Activated CD4-positive, alpha-beta T cell treated with anti-CD3 and anti-CD28 coated beads, Interleukin-2, amount 10 ng/mL, durations not matched to agents 24 days and 14 days (primary cell): ENCODE results near the gene HTT. TPM values are rescaled to one million over a fixed set of nuclear protein-coding genes. Genes with fewer than 3 reads are reported as not detected.
"Not testable (repeated sequence)": the region's sequence is repeated elsewhere in the genome, so short reads cannot be mapped to it uniquely, and the experiment has no call there.

Source experiments
- DNase-seq: peaks from one replicate; pipeline ENCODE4 v3.0.0; 2022
- H3K27ac Mint-ChIP-seq: one replicate; pipeline ENCODE4 v1.8.0; 2022; ENCODE audit warnings: mild to moderate bottlenecking, mixed read lengths
- H3K27me3 Mint-ChIP-seq: one replicate; pipeline ENCODE4 v1.8.0; 2022; ENCODE audit warnings: mixed read lengths
- H3K36me3 Mint-ChIP-seq: one replicate; pipeline ENCODE4 v1.8.0; 2022; ENCODE audit warnings: low read depth, mild to moderate bottlenecking, mixed read lengths
- H3K4me1 Mint-ChIP-seq: one replicate; pipeline ENCODE4 v1.8.0; 2021; ENCODE audit warnings: mixed read lengths
- H3K4me3 Mint-ChIP-seq: one replicate; pipeline ENCODE4 v1.8.0; 2022; ENCODE audit warnings: mild to moderate bottlenecking, moderate library complexity, mixed read lengths
- H3K9me3 Mint-ChIP-seq: one replicate; pipeline ENCODE4 v1.8.0; 2021; ENCODE audit warnings: mixed read lengths
- intact Hi-C: fragments of 100-400 bp; cut with micrococcal nuclease; formaldehyde crosslinking; loops from one replicate; pipeline ENCODE4 v1.15.1; 2023
- total RNA-seq: library from RNA; stranded (reverse); gene quantifications from 2 replicates; pipeline ENCODE4 v1.2.3, GENCODE V29; 2022

Gene HTT
- total RNA-seq, 1 donor from 2014 or later, result 70.6 TPM

GRCh38 chr4:3082925-3083515 lies 8.5 kb downstream of the HTT start:
- Mint-ChIP-seq H3K9me3 (peaks cover 4% of the 10 kb centered on the region), H3K4me1 (peaks cover 51% of the 10 kb centered on the region), H3K27me3 (no peaks in the 10 kb centered on the region), H3K27ac (peak overlapping the region; percentile 3), H3K4me3 (no peak overlapping the region), H3K36me3 (peaks cover 21% of the 10 kb centered on the region)
- intact Hi-C loops, result no loop called here
- no peak for DNase-seq

- Mint-ChIP-seq H3K27ac (peak overlapping the region; percentile 83), H3K9me3 (peaks cover 4% of the 10 kb centered on the region), H3K27me3 (no peaks in the 10 kb centered on the region), H3K4me3 (peak overlapping the region; percentile 34), H3K36me3 (peaks cover 26% of the 10 kb centered on the region), H3K4me1 (peaks cover 53% of the 10 kb centered on the region)
- intact Hi-C loops, result no loop called here
- no peak for DNase-seq
These were observed 9.3 kb downstream of the HTT start for GRCh38 chr4:3083732-3084131.

- intact Hi-C loops, result loop anchor here (1.0 kb wide), 4 partner anchors 12 to 132 kb away; partner anchors contain the start of genes HTT and HTT-AS
- peaks cover 44% of the 10 kb centered on the region for H3K4me1 Mint-ChIP-seq
- H3K27ac Mint-ChIP-seq, result peak overlapping the region; percentile 70
- DNase-seq, result no peak
- peaks cover 30% of the 10 kb centered on the region for H3K36me3 Mint-ChIP-seq
- no peak overlapping the region for H3K4me3 Mint-ChIP-seq
- no peaks in the 10 kb centered on the region for H3K27me3 Mint-ChIP-seq
- peaks cover 4% of the 10 kb centered on the region for H3K9me3 Mint-ChIP-seq
These were observed 11.6 kb downstream of the HTT start for GRCh38 chr4:3085948-3086670.

- Mint-ChIP-seq H3K27ac (peak overlapping the region; percentile 11), H3K4me1 (peaks cover 43% of the 10 kb centered on the region)
These were observed 12.8 kb downstream of the HTT start for GRCh38 chr4:3087115-3087797.

GRCh38 chr4:3091464-3091863 lies 17.0 kb downstream of the HTT start:
- peaks cover 15% of the 10 kb centered on the region for H3K4me1 Mint-ChIP-seq
- H3K27ac Mint-ChIP-seq, result no peak overlapping the region
- no peaks in the 10 kb centered on the region for H3K9me3 Mint-ChIP-seq
- DNase-seq, result no peak
- intact Hi-C loops, result no loop called here
- H3K4me3 Mint-ChIP-seq, result peak overlapping the region; percentile 55
- H3K27me3 Mint-ChIP-seq, result no peaks in the 10 kb centered on the region
- H3K36me3 Mint-ChIP-seq, result peaks cover 41% of the 10 kb centered on the region

More at GRCh38 chr4:3087115-3087797, 12.8 kb downstream of the HTT start:
- Mint-ChIP-seq H3K36me3 (peaks cover 31% of the 10 kb centered on the region), H3K4me3 (no peak overlapping the region), H3K9me3 (peaks cover 4% of the 10 kb centered on the region), H3K27me3 (no peaks in the 10 kb centered on the region)
- intact Hi-C loops, result no loop called here
- DNase-seq, result no peak

- H3K9me3 Mint-ChIP-seq, H3K27me3 Mint-ChIP-seq, DNase-seq, H3K4me3 Mint-ChIP-seq, H3K4me1 Mint-ChIP-seq, H3K27ac Mint-ChIP-seq, intact Hi-C loops: not testable (repeated sequence)
- H3K36me3 Mint-ChIP-seq, result peaks cover 33% of the 10 kb centered on the region
These were observed 20.2 kb downstream of the HTT start for GRCh38 chr4:3094701-3095100.

- intact Hi-C loops, result no loop called here
- no peaks in the 10 kb centered on the region for H3K27me3 Mint-ChIP-seq
- H3K4me1 Mint-ChIP-seq, result peaks cover 8% of the 10 kb centered on the region
- H3K9me3 Mint-ChIP-seq, result no peaks in the 10 kb centered on the region
- no peak overlapping the region for H3K4me3 Mint-ChIP-seq
- DNase-seq, result no peak
- H3K27ac Mint-ChIP-seq, result no peak overlapping the region
- H3K36me3 Mint-ChIP-seq, result peaks cover 43% of the 10 kb centered on the region
These were observed 21.7 kb downstream of the HTT start for GRCh38 chr4:3096202-3096601.

- no peak overlapping the region for H3K27ac Mint-ChIP-seq
These were observed 23.9 kb downstream of the HTT start for GRCh38 chr4:3098346-3098745.

GRCh38 chr4:3106339-3107186 lies 32.1 kb downstream of the HTT start:
- intact Hi-C loops, result loop anchor here (1.0 to 10.0 kb wide), 9 partner anchors 16 to 374 kb away; partner anchors contain the start of genes HTT, HTT-AS and RGS12
- Mint-ChIP-seq H3K27me3 (no peaks in the 10 kb centered on the region), H3K9me3 (no peaks in the 10 kb centered on the region), H3K36me3 (peaks cover 43% of the 10 kb centered on the region), H3K27ac (peak overlapping the region; percentile 7), H3K4me1 (peaks cover 13% of the 10 kb centered on the region), H3K4me3 (no peak overlapping the region)
- DNase-seq, result peak; percentile 96

More at GRCh38 chr4:3098346-3098745, 23.9 kb downstream of the HTT start:
- Mint-ChIP-seq H3K27me3 (no peaks in the 10 kb centered on the region), H3K9me3 (no peaks in the 10 kb centered on the region), H3K4me1 (peaks cover 5% of the 10 kb centered on the region), H3K4me3 (no peak overlapping the region), H3K36me3 (peaks cover 53% of the 10 kb centered on the region)
- no peak for DNase-seq
- intact Hi-C loops, result no loop called here

GRCh38 chr4:3107271-3107670 lies 32.8 kb downstream of the HTT start:
- no peak overlapping the region for H3K4me3 Mint-ChIP-seq
- no peaks in the 10 kb centered on the region for H3K9me3 Mint-ChIP-seq

GRCh38 chr4:3107691-3108121 lies 33.2 kb downstream of the HTT start:
- no peak for DNase-seq
- H3K4me1 Mint-ChIP-seq, result peaks cover 13% of the 10 kb centered on the region
- no peaks in the 10 kb centered on the region for H3K27me3 Mint-ChIP-seq
- no peak overlapping the region for H3K4me3 Mint-ChIP-seq
- H3K27ac Mint-ChIP-seq, result no peak overlapping the region
- intact Hi-C loops, result loop anchor here (2.0 to 10.0 kb wide), 3 partner anchors 95 to 373 kb away; partner anchors contain the start of gene RGS12
- H3K9me3 Mint-ChIP-seq, result no peaks in the 10 kb centered on the region
- peaks cover 42% of the 10 kb centered on the region for H3K36me3 Mint-ChIP-seq

More at GRCh38 chr4:3107271-3107670, 32.8 kb downstream of the HTT start:
- no peaks in the 10 kb centered on the region for H3K27me3 Mint-ChIP-seq
- DNase-seq, result no peak
- peaks cover 41% of the 10 kb centered on the region for H3K36me3 Mint-ChIP-seq
- no peak overlapping the region for H3K27ac Mint-ChIP-seq
- intact Hi-C loops, result loop anchor here (2.0 to 10.0 kb wide), 3 partner anchors 95 to 374 kb away; partner anchors contain the start of gene RGS12
- H3K4me1 Mint-ChIP-seq, result peaks cover 13% of the 10 kb centered on the region

GRCh38 chr4:3108211-3108610 lies 33.7 kb downstream of the HTT start:
- no peaks in the 10 kb centered on the region for H3K9me3 Mint-ChIP-seq
- intact Hi-C loops, result loop anchor here (5.0 to 10.0 kb wide), 2 partner anchors 94 to 187 kb away; partner anchors contain the start of gene RGS12
- no peak for DNase-seq
- H3K27me3 Mint-ChIP-seq, result no peaks in the 10 kb centered on the region
- no peak overlapping the region for H3K4me3 Mint-ChIP-seq
- H3K27ac Mint-ChIP-seq, result no peak overlapping the region
- peaks cover 41% of the 10 kb centered on the region for H3K36me3 Mint-ChIP-seq
- H3K4me1 Mint-ChIP-seq, result peaks cover 13% of the 10 kb centered on the region

- no peak for DNase-seq
- Mint-ChIP-seq H3K36me3 (peaks cover 51% of the 10 kb centered on the region), H3K27me3 (no peaks in the 10 kb centered on the region), H3K4me3 (no peak overlapping the region), H3K9me3 (no peaks in the 10 kb centered on the region), H3K4me1 (peaks cover 11% of the 10 kb centered on the region), H3K27ac (no peak overlapping the region)
- intact Hi-C loops, result no loop called here
These were observed 37.0 kb downstream of the HTT start for GRCh38 chr4:3111461-3111860.
